Colonic mucosa (tissue), 4 donors: ENCODE data around the gene SLC25A27. TPM values are rescaled to one million over a fixed set of nuclear protein-coding genes. Genes with fewer than 3 reads are reported as not detected.

Experiments used
- DNase-seq: peaks from one replicate; pipeline ENCODE4 v3.0.0-alpha.2; 2020
- H3K27ac ChIP-seq: fragments of 200-600 bp; one replicate; pipeline ENCODE4 v1.8.0; 2021
- H3K27me3 ChIP-seq: fragments of 200-600 bp; one replicate; pipeline ENCODE4 v1.8.0; 2021
- H3K36me3 ChIP-seq: fragments of 200-600 bp; one replicate; pipeline ENCODE4 v1.8.0; 2021
- H3K4me1 ChIP-seq: fragments of 200-600 bp; one replicate; pipeline ENCODE4 v1.8.0; 2021; ENCODE audit warnings: mild to moderate bottlenecking
- H3K4me3 ChIP-seq: fragments of 200-600 bp; one replicate; pipeline ENCODE4 v1.8.0; 2021
- H3K9ac ChIP-seq, 2 donors: one replicate each; pipeline ENCODE4 v1.7.0; 2013; ENCODE audit warnings: control low read depth in 2 of 2, low read depth in 2 of 2, low read length in 2 of 2
- H3K9me3 ChIP-seq: fragments of 200-600 bp; one replicate; pipeline ENCODE4 v1.8.0; 2021
- CTCF ChIP-seq: fragments of 200-600 bp; IDR thresholded peaks from one replicate; pipeline ENCODE4 v1.8.0; 2022; ENCODE audit warnings: antibody characterized with exemption, mild to moderate bottlenecking
- intact Hi-C: fragments of 100-400 bp; cut with DNase I; formaldehyde crosslinking; loops from one replicate; pipeline ENCODE4 v1.14.1; 2022
- total RNA-seq, 2 donors: library from RNA; stranded (reverse); fragmentation: NEBNext Ultra II Directional in 1 of 2; extraction: Animal tissue kit (Norgen Biotek cat#: 25700) in 1 of 2; gene quantifications; one replicate each; pipeline ENCODE4 v1.2.1, GENCODE V29; 2021
- donor health status: healthy.
- donor health status: DM: no; HTN: no; CAD: no.
- donor health status: DM: no; HTN: no; CAD: no.

The SLC25A27 gene
- total RNA-seq, 2 donors from 2014 or later, result 7.1 to 7.6 TPM

- no peaks in the 10 kb centered on the region for H3K27me3 ChIP-seq
- DNase-seq, result no peak
- no peak overlapping the region for H3K4me3 ChIP-seq
- intact Hi-C loops, result no loop called here
- H3K27ac ChIP-seq, result no peak overlapping the region
- no peak overlapping the region for H3K9ac ChIP-seq
- no peaks in the 10 kb centered on the region for H3K36me3 ChIP-seq
- H3K4me1 ChIP-seq, result no peaks in the 10 kb centered on the region
- no peak for TF ChIP-seq CTCF
- no peaks in the 10 kb centered on the region for H3K9me3 ChIP-seq
Observed at GRCh38 chr6:46715141-46715540, 62.4 kb downstream of the SLC25A27 start.

- no peak for DNase-seq
- no peak overlapping the region for H3K4me3 ChIP-seq
- TF ChIP-seq CTCF, result no peak
- H3K4me1 ChIP-seq, result no peaks in the 10 kb centered on the region
- H3K27ac ChIP-seq, result no peak overlapping the region
- H3K9ac ChIP-seq, result no peak overlapping the region
- intact Hi-C loops, result no loop called here
- H3K27me3 ChIP-seq, result no peaks in the 10 kb centered on the region
- no peaks in the 10 kb centered on the region for H3K9me3 ChIP-seq
- no peaks in the 10 kb centered on the region for H3K36me3 ChIP-seq
Observed at GRCh38 chr6:46719099-46719498, 66.3 kb downstream of the SLC25A27 start.

- DNase-seq, result no peak
- no peak for TF ChIP-seq CTCF
- H3K27ac ChIP-seq, result no peak overlapping the region
- H3K27me3 ChIP-seq, result no peaks in the 10 kb centered on the region
- H3K4me3 ChIP-seq, result no peak overlapping the region
- intact Hi-C loops, result no loop called here
- H3K4me1 ChIP-seq, result no peaks in the 10 kb centered on the region
- no peaks in the 10 kb centered on the region for H3K36me3 ChIP-seq
- no peaks in the 10 kb centered on the region for H3K9me3 ChIP-seq
- no peak overlapping the region for H3K9ac ChIP-seq
Observed at GRCh38 chr6:46720401-46720800, 67.6 kb downstream of the SLC25A27 start.

Other genes with a start within 250 kb of the SLC25A27 start
- 1 to 10 TPM; 3.6 to 7.0 TPM for gene RCAN2, start 161.5 kb upstream of the SLC25A27 start, total RNA-seq
- 1 to 10 TPM; 4.3 to 4.4 TPM for gene CYP39A1, start 157 bp upstream of the SLC25A27 start, total RNA-seq
- gene TDRD6, start 34.9 kb downstream of the SLC25A27 start, total RNA-seq, result under 1 TPM; 0.08 to 0.40 TPM
- 1 to 10 TPM; 1.2 to 2.9 TPM for gene PLA2G7, start 82.4 kb downstream of the SLC25A27 start, total RNA-seq
- not detected for gene ANKRD66, start 94.0 kb downstream of the SLC25A27 start, total RNA-seq
- 100 to 1,000 TPM in 1 of 2 donors, 10 to 100 TPM in 1; 38.0 to 207 TPM for gene MEP1A, start 140.4 kb downstream of the SLC25A27 start, total RNA-seq